IMR-90 (cell line): Measurements from ENCODE around the gene AP1S1. TPM values are rescaled to one million over a fixed set of nuclear protein-coding genes. Genes with fewer than 3 reads are reported as not detected.

ENCODE experiments used
- ATAC-seq: fragments of 200-7000 bp; cut with Tn5 transposase; 2 replicates; pipeline ENCODE4 v1.9.1; 2020; ENCODE audit warnings: low read depth, mild to moderate bottlenecking, moderate library complexity
- BruUV-seq: library from RNA; stranded (reverse); fragments of 400-500 nt; replicated peaks from 2 replicates; lab custom pipeline; 2021; lab: Mats Ljungman, UMichigan
- CTCF ChIA-PET: fragments of 300-600 bp; formaldehyde crosslinking; extraction: SDS; loops from one replicate; lab custom pipeline; 2021; ENCODE audit warnings: antibody characterized with exemption; lab: Yijun Ruan, JAX
- POLR2A ChIA-PET: fragments of 300-600 bp; sonication (Branson Sonifier 250); formaldehyde crosslinking; loops from one replicate; lab custom pipeline; 2022; ENCODE audit warnings: antibody characterized with exemption; ENCODE audit not compliant: unreplicated experiment; lab: Charles Lee
- DNase-seq: peaks from one replicate; pipeline ENCODE4 v3.0.0; 2013
- H2AFZ ChIP-seq: replicated peaks from 2 replicates; pipeline ENCODE3; 2013; ENCODE audit warnings: low read length, mild to moderate bottlenecking; ENCODE audit not compliant: poor library complexity
- H2AK5ac ChIP-seq: 2 replicates; pipeline ENCODE4 v1.6.1; 2013; ENCODE audit warnings: low read depth, low read length, inconsistent platforms
- H2AK9ac ChIP-seq: replicated peaks from 2 replicates; pipeline ENCODE3; 2013; ENCODE audit warnings: mild to moderate bottlenecking, low read depth, low read length, moderate library complexity; ENCODE audit not compliant: poor library complexity
- H2BK120ac ChIP-seq: 2 replicates; pipeline ENCODE4 v1.6.1; 2013; ENCODE audit warnings: low read depth, low read length, inconsistent platforms
- H2BK15ac ChIP-seq: 3 replicates; pipeline ENCODE4 v1.6.1; 2013; ENCODE audit warnings: low read depth, low read length, inconsistent platforms
- H2BK20ac ChIP-seq: 2 replicates; pipeline ENCODE4 v1.6.1; 2013; ENCODE audit warnings: low read depth, mild to moderate bottlenecking, inconsistent platforms, low read length, moderate library complexity
- H2BK5ac ChIP-seq: 2 replicates; pipeline ENCODE4 v1.6.1; 2013; ENCODE audit warnings: mild to moderate bottlenecking, low read depth, low read length, inconsistent platforms; ENCODE audit not compliant: poor library complexity, severe bottlenecking
- H3K14ac ChIP-seq: replicated peaks from 2 replicates; pipeline ENCODE4 v1.6.1; 2013; ENCODE audit warnings: low read depth, low read length, inconsistent platforms
- H3K18ac ChIP-seq: 2 replicates; pipeline ENCODE4 v1.6.1; 2013; ENCODE audit warnings: low read depth, low read length, control low read depth
- H3K23ac ChIP-seq: 2 replicates; pipeline ENCODE4 v1.6.1; 2013; ENCODE audit warnings: low read depth, low read length, inconsistent platforms
- H3K27ac ChIP-seq: 2 replicates; pipeline ENCODE4 v1.5.1; 2013; ENCODE audit warnings: mild to moderate bottlenecking, control low read depth, low read length; ENCODE audit not compliant: insufficient read depth
- H3K27me3 ChIP-seq: 2 replicates; pipeline ENCODE4 v1.6.1; 2013; ENCODE audit warnings: low read length; ENCODE audit not compliant: control insufficient read depth, insufficient read depth
- H3K36me3 ChIP-seq: 2 replicates; pipeline ENCODE4 v1.6.1; 2013; ENCODE audit warnings: low read length, mixed read lengths; ENCODE audit not compliant: control insufficient read depth, insufficient read depth
- H3K4ac ChIP-seq: 2 replicates; pipeline ENCODE4 v1.6.1; 2013; ENCODE audit warnings: low read depth, low read length, inconsistent platforms
- H3K4me1 ChIP-seq: 2 replicates; pipeline ENCODE4 v1.6.1; 2013; ENCODE audit warnings: low read length, mixed read lengths; ENCODE audit not compliant: control insufficient read depth, insufficient read depth
- H3K4me2 ChIP-seq: 2 replicates; pipeline ENCODE4 v1.6.1; 2013; ENCODE audit warnings: low read depth, mild to moderate bottlenecking, control low read depth, low read length, moderate library complexity
- H3K4me3 ChIP-seq: 2 replicates; pipeline ENCODE4 v1.5.1; 2013; ENCODE audit warnings: low read depth, mild to moderate bottlenecking, control low read depth, low read length, moderate library complexity; ENCODE audit not compliant: insufficient read depth
- H3K56ac ChIP-seq: 2 replicates; pipeline ENCODE4 v1.6.1; 2013; ENCODE audit warnings: low read length, inconsistent platforms; ENCODE audit not compliant: insufficient read depth; ENCODE audit errors: extremely low read depth
- H3K79me1 ChIP-seq, 2 experiments: 2 replicates each; pipeline ENCODE4 v1.6.1; 2013; ENCODE audit warnings: low read length in 2 of 2, inconsistent platforms in 1 of 2, low read depth in 1 of 2
- H3K9ac ChIP-seq: 2 replicates; pipeline ENCODE4 v1.6.1; 2013; ENCODE audit warnings: low read depth, low read length, control low read depth
- H3K9me1 ChIP-seq: 2 replicates; pipeline ENCODE4 v1.6.1; 2013; ENCODE audit warnings: low read length, inconsistent platforms; ENCODE audit not compliant: insufficient read depth
- H3K9me3 ChIP-seq: 2 replicates; pipeline ENCODE4 v1.6.1; 2013; ENCODE audit warnings: low read length; ENCODE audit not compliant: control insufficient read depth, insufficient read depth
- H4K20me1 ChIP-seq: 2 replicates; pipeline ENCODE4 v1.6.1; 2013; ENCODE audit warnings: low read length, inconsistent platforms; ENCODE audit not compliant: insufficient read depth
- H4K5ac ChIP-seq: 2 replicates; pipeline ENCODE4 v1.6.1; 2013; ENCODE audit warnings: mild to moderate bottlenecking, low read depth, low read length, control low read depth
- H4K8ac ChIP-seq, 2 experiments: 2 replicates each; pipeline ENCODE4 v1.6.1; 2013; ENCODE audit warnings: low read depth in 2 of 2, low read length in 2 of 2, control low read depth in 1 of 2, inconsistent platforms in 1 of 2
- H4K91ac ChIP-seq: 2 replicates; pipeline ENCODE4 v1.6.1; 2013; ENCODE audit warnings: low read depth, low read length, inconsistent platforms; ENCODE audit not compliant: insufficient read depth
- BHLHE40 ChIP-seq: fragments of 150-350 bp; IDR thresholded peaks from 2 replicates; pipeline ENCODE4 v1.6.1; 2016; ENCODE audit warnings: mild to moderate bottlenecking, low read depth, low read length
- CEBPB ChIP-seq: IDR thresholded peaks from 2 replicates; pipeline ENCODE4 v1.6.1; 2012; ENCODE audit warnings: low read depth, low read length, improper control_type of control experiment
- MAFK ChIP-seq: IDR thresholded peaks from 2 replicates; pipeline ENCODE4 v1.6.1; 2012; ENCODE audit warnings: low read depth, low read length, improper control_type of control experiment
- MAZ ChIP-seq: IDR thresholded peaks from 2 replicates; pipeline ENCODE4 v1.6.1; 2012; ENCODE audit warnings: low read depth, mild to moderate bottlenecking, low read length, improper control_type of control experiment, moderate library complexity, borderline replicate concordance
- POLR2A ChIP-seq: IDR thresholded peaks from 2 replicates; pipeline ENCODE4 v1.6.1; 2012; ENCODE audit warnings: mild to moderate bottlenecking, low read depth, low read length
- RFX5 ChIP-seq: IDR thresholded peaks from 2 replicates; pipeline ENCODE4 v1.8.0; 2012; ENCODE audit warnings: low read depth, mild to moderate bottlenecking, low read length, moderate library complexity
- USF2 ChIP-seq: fragments of 150-350 bp; IDR thresholded peaks from 2 replicates; pipeline ENCODE4 v1.6.1; 2017; ENCODE audit warnings: mild to moderate bottlenecking, antibody characterized with exemption, low read length, low read depth
- WGBS, 2 experiments: methylation state at CpG; one replicate each; pipeline versions ENCODE4 v1.1.5 to v1.1.7; 2013; ENCODE audit warnings: missing lambda C conversion rate in 2 of 2; ENCODE audit not compliant: insufficient read length in 1 of 2; ENCODE audit errors: extremely low coverage in 2 of 2; 5-methylcytosine and 5-hydroxymethylcytosine counted together
- dilution Hi-C: fragments of 300-500 bp; cut with HindIII; formaldehyde crosslinking; loops from one replicate; pipeline ENCODE4 v1.14.3; 2018; ENCODE audit warnings: low sequenced_read_pairs; ENCODE audit not compliant: unreplicated experiment
- in situ Hi-C: fragments of 300-500 bp; cut with MboI; formaldehyde crosslinking; loops from 3 replicates; pipeline ENCODE4 v1.14.3; 2019; ENCODE audit warnings: low sequenced_read_pairs, inconsistent platforms, mixed read lengths
- intact Hi-C: fragments of 100-400 bp; cut with micrococcal nuclease; formaldehyde crosslinking; loops from 2 replicates; pipeline ENCODE4 v1.10.0; 2022
- polyA plus RNA-seq, 3 experiments: library from polyadenylated mRNA; depleted of rRNA; stranded (reverse); fragments of >200 nt; gene quantifications; 2 replicates each; pipeline ENCODE4 v1.2.3, GENCODE V29; 2012; ENCODE audit warnings: low replicate concordance in 1 of 3
- total RNA-seq: library from RNA; depleted of rRNA; stranded (reverse); fragments of >200 nt; gene quantifications from 2 replicates; pipeline ENCODE4 v1.2.3, GENCODE V29; 2012

AP1S1 gene
- total and polyA plus RNA-seq, 2 of the 4 experiments (the other 2 are of a cell fraction) = 187 to 295 TPM

- Histone ChIP-seq H3K9ac (no peak overlapping the region), H3K14ac (no peak overlapping the region), H2BK20ac (no peak overlapping the region), H2BK15ac (no peak overlapping the region), H2BK5ac (no peak overlapping the region), H4K5ac (no peak overlapping the region), H3K27me3 (peaks cover 10% of the 10 kb centered on the region; the same call in 1 of the 2 replicates), H3K56ac (no peak overlapping the region), H4K8ac (no peak overlapping the region), H2AFZ (no peak overlapping the region), H3K18ac (no peak overlapping the region), H2AK9ac (peak overlapping the region; percentile 61), H3K4me2 (no peak overlapping the region), H3K79me1 (peaks cover 0 to 19% of the 10 kb centered on the region in 2 experiments; a peak in 2 of 4 replicates), H4K20me1 (peaks cover 21% of the 10 kb centered on the region), H3K27ac (no peak overlapping the region), H3K4me3 (no peak overlapping the region), H3K4me1 (peaks cover 11% of the 10 kb centered on the region), H4K91ac (no peak overlapping the region), H2BK120ac (no peak overlapping the region), H3K4ac (no peak overlapping the region), H3K9me1 (peaks cover 3% of the 10 kb centered on the region; the same call in 1 of the 2 replicates), H2AK5ac (no peak overlapping the region; the same call in 1 of the 2 replicates), H3K9me3 (no peaks in the 10 kb centered on the region), H3K23ac (no peak overlapping the region), H3K36me3 (peaks cover 25% of the 10 kb centered on the region)
- intact Hi-C loops (no loop called here), in situ Hi-C loops (no loop called here), dilution Hi-C loops (no loop called here)
- ChIA-PET CTCF (interaction anchor here (1.3 kb wide), 1 partner anchor 31 kb away, joined by 3 read pairs; no protein-coding TSS in a partner anchor), POLR2A (no interaction called here)
- ATAC-seq (no peak), DNase-seq (no peak)
- 71% methylated on average over 8 of the region's 17 CpGs; no CpG with 5 or more reads in 1 of the 2 experiments for WGBS, 2 experiments
- TF ChIP-seq CEBPB (no peak), RFX5 (no peak), BHLHE40 (no peak), MAFK (no peak), POLR2A (no peak), USF2 (no peak), MAZ (no peak)
- BruUV-seq = no TSS peak
These were observed 7.6 kb downstream of the AP1S1 start for GRCh38 chr7:101161692-101162471.
